NOMO-1 treated with dmso at 0.1 percent for 144 hours (cell line): ENCODE data around the gene SLC45A2.
"Not testable (repeated sequence)": the region's sequence is repeated elsewhere in the genome, so short reads cannot be mapped to it uniquely, and the experiment has no call there.

Source experiments
- DNase-seq: peaks from one replicate; lab custom pipeline; 2025; ENCODE audit not compliant: unreplicated experiment; lab: John Stamatoyannopoulos, UW

The SLC45A2 gene

DNA sequence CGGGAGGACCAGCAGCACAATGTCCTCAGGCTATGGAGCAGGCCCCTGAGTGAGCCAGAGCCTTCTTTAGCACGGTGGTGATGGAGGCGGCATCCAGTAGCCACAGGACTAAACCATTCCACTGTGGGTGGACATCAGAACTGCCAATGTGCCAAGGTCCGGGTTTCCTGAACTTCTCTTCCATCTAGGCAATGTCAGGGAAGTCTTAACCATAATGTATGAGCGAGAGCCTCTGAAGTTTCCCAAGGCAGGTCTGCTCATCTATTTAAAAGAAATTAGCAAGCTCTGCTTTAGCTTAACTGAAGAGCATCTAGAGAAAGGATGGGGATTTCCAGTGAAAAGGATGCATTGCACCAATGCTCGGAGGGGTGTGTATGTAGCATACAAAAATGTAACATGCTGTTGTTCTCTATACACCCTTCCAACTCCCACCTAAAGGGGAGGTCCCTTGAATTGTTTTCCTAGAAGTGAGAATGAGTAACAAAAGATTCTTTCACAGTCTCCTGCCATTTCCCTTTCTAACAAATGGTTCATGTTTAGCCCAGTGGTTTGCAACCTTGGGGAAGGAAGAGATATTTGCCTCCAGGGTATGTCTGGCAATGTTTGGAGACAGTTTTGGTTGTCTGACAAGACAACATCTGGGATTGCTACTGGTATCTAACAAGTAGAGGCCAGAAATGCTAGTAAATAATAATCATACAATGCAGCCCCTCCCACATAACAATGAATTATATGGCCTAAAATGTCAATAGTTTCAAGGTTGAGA lies 54.4 kb downstream of the SLC45A2 start:
- no peak for DNase-seq

DNA sequence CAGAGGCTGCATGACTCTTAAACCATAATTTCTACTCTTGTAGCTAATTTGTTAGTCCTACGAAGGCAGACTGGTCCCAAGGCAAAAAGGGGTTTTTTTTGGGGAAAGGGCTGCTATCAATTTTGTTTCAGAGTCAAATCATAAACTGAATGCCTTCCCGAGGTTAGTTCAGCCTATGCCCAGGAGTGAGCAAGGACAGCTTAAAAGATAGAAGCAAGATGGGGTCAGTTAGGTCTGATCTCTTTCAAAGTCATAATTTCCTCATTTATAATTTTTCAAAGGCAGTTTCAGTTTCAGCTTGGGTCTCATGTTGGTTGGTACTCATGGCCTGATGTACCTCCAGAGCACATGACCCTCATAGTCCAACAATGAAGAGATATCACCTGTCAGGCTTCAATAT lies 56.2 kb downstream of the SLC45A2 start:
- no peak for DNase-seq

GRCh38 chr5:33927685-33928084 lies 56.8 kb downstream of the SLC45A2 start:
- DNase-seq, result no peak

- no peak for DNase-seq
Measured at GRCh38 chr5:33925278-33925677, 59.2 kb downstream of the SLC45A2 start.

DNA sequence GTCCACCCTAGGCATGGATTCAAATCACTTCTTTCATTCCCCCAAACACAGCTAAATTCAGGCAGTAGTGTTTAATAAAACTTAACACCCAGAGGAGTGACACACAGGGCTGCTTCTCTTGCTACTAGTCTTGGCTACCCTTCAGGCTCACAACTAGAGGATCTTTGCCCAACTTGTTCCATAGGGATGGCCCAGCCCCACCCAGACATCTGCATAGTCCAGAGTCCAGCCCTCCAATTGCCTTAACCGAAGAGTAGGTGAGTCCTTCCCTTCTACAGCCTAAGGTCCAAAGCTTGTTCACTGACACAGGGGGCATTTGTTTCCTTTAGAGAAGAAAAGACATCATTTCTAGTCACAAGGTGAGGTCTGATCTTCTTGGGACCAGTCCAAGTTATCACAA lies 63.5 kb downstream of the SLC45A2 start:
- no peak for DNase-seq

GRCh38 chr5:33914844-33915243 lies 69.6 kb downstream of the SLC45A2 start:
- DNase-seq, result not testable (repeated sequence)

DNA sequence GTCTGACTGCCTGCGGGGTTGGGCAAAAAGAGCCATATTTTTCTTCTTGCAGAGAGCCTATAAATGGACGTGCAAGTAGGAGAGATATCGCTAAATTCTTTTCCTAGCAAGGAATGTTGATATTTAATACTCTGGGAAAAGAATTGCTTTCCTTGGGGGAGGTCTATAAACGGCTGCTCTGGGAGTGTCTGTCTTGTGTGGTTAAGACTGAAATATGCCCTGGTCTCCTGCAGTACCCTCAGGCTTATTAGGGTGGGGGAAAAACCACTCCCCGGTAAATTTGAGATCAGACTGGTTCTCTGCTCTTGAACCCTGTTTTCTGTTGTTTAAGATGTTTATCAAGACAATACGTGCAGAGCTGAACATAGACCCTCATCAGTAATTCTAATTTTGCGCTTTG lies 78.2 kb downstream of the SLC45A2 start:
- not testable (repeated sequence) for DNase-seq

- DNase-seq, result no peak
Measured at GRCh38 chr5:33905381-33905780, 79.1 kb downstream of the SLC45A2 start.

- DNase-seq, result no peak
Measured at GRCh38 chr5:33903118-33903517, 81.4 kb downstream of the SLC45A2 start.

GRCh38 chr5:33901156-33901555 lies 83.3 kb downstream of the SLC45A2 start:
- no peak for DNase-seq
